ENCODE data around the gene SLC30A2. TPM values are rescaled to one million over a fixed set of nuclear protein-coding genes. Genes with fewer than 3 reads are reported as not detected.
A peak's percentile ranks its signal among the peaks of the same experiment; 100 is the strongest.

The SLC30A2 gene
- total and polyA plus RNA-seq, 9 of the 15 experiments (the other 6 are each of a cell fraction or from before 2014, with no cell fraction given): 0.01 to 0.18 (median 0.06) TPM; not detected in 3

GRCh38 chr1:26077524-26077923, 31.6 kb upstream of the SLC30A2 start (continued):
- TF ChIP-seq, protein P1, sequence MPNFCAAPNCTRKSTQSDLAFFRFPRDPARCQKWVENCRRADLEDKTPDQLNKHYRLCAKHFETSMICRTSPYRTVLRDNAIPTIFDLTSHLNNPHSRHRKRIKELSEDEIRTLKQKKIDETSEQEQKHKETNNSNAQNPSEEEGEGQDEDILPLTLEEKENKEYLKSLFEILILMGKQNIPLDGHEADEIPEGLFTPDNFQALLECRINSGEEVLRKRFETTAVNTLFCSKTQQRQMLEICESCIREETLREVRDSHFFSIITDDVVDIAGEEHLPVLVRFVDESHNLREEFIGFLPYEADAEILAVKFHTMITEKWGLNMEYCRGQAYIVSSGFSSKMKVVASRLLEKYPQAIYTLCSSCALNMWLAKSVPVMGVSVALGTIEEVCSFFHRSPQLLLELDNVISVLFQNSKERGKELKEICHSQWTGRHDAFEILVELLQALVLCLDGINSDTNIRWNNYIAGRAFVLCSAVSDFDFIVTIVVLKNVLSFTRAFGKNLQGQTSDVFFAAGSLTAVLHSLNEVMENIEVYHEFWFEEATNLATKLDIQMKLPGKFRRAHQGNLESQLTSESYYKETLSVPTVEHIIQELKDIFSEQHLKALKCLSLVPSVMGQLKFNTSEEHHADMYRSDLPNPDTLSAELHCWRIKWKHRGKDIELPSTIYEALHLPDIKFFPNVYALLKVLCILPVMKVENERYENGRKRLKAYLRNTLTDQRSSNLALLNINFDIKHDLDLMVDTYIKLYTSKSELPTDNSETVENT (CRISPR knock-in tag; IDR thresholded peaks at IDR 0.05): no peak
- TF ChIP-seq, protein P2, sequence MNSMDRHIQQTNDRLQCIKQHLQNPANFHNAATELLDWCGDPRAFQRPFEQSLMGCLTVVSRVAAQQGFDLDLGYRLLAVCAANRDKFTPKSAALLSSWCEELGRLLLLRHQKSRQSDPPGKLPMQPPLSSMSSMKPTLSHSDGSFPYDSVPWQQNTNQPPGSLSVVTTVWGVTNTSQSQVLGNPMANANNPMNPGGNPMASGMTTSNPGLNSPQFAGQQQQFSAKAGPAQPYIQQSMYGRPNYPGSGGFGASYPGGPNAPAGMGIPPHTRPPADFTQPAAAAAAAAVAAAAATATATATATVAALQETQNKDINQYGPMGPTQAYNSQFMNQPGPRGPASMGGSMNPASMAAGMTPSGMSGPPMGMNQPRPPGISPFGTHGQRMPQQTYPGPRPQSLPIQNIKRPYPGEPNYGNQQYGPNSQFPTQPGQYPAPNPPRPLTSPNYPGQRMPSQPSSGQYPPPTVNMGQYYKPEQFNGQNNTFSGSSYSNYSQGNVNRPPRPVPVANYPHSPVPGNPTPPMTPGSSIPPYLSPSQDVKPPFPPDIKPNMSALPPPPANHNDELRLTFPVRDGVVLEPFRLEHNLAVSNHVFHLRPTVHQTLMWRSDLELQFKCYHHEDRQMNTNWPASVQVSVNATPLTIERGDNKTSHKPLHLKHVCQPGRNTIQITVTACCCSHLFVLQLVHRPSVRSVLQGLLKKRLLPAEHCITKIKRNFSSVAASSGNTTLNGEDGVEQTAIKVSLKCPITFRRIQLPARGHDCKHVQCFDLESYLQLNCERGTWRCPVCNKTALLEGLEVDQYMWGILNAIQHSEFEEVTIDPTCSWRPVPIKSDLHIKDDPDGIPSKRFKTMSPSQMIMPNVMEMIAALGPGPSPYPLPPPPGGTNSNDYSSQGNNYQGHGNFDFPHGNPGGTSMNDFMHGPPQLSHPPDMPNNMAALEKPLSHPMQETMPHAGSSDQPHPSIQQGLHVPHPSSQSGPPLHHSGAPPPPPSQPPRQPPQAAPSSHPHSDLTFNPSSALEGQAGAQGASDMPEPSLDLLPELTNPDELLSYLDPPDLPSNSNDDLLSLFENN (IDR thresholded peaks at IDR 0.05; ENCODE audit: low read depth in 2 of 2, low read length in 2 of 2): no peak
- no peak for TF ChIP-seq ZNF165 (CRISPR knock-in tag; IDR thresholded peaks at IDR 0.05; ENCODE audit: borderline replicate concordance)
- peak in 1 of 2 experiments; percentile 89; a peak in 2 of 3 replicates for TF ChIP-seq CBX3 (IDR thresholded peaks at IDR 0.05; ENCODE audit: borderline replicate concordance in 1 of 2, low read length in 2 of 2)
- no peak for TF ChIP-seq SAFB (IDR thresholded peaks at IDR 0.05; ENCODE audit: borderline replicate concordance, low read depth, low read length)
- 0 out of 2 replicates have a peak, but pooled peaks have one; percentile 32 for TF ChIP-seq CHAMP1 (IDR thresholded peaks at IDR 0.05)
- TF ChIP-seq TFAM (CRISPR knock-in tag; conservative IDR thresholded peaks at IDR 0.05): no peak
- TF ChIP-seq, protein P3, sequence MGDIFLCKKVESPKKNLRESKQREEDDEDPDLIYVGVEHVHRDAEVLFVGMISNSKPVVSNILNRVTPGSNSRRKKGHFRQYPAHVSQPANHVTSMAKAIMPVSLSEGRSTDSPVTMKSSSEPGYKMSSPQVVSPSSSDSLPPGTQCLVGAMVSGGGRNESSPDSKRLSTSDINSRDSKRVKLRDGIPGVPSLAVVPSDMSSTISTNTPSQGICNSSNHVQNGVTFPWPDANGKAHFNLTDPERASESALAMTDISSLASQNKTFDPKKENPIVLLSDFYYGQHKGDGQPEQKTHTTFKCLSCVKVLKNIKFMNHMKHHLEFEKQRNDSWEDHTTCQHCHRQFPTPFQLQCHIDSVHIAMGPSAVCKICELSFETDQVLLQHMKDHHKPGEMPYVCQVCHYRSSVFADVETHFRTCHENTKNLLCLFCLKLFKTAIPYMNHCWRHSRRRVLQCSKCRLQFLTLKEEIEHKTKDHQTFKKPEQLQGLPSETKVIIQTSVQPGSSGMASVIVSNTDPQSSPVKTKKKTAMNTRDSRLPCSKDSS (IDR thresholded peaks at IDR 0.05; ENCODE audit: low read depth, partially characterized antibody): no peak
- TF ChIP-seq GTF2E2 (tag; IDR thresholded peaks at IDR 0.05): no peak
- TF ChIP-seq HDAC2 (IDR thresholded peaks at IDR 0.05): peak; percentile 99
- TF ChIP-seq, protein P4, sequence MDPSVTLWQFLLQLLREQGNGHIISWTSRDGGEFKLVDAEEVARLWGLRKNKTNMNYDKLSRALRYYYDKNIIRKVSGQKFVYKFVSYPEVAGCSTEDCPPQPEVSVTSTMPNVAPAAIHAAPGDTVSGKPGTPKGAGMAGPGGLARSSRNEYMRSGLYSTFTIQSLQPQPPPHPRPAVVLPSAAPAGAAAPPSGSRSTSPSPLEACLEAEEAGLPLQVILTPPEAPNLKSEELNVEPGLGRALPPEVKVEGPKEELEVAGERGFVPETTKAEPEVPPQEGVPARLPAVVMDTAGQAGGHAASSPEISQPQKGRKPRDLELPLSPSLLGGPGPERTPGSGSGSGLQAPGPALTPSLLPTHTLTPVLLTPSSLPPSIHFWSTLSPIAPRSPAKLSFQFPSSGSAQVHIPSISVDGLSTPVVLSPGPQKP (CRISPR knock-in tag; IDR thresholded peaks at IDR 0.05): no peak
- no peak for TF ChIP-seq NELFE (IDR thresholded peaks at IDR 0.05; ENCODE audit: insufficient read depth, insufficient read length)
- TF ChIP-seq HOXB6 (CRISPR knock-in tag; IDR thresholded peaks at IDR 0.05; ENCODE audit: borderline replicate concordance): no peak
- TF ChIP-seq CHD4 (IDR thresholded peaks at IDR 0.05; ENCODE audit: insufficient read depth, insufficient replicate concordance, low read depth, low read length, poor library complexity, severe bottlenecking): peak; percentile 97
- no peak for TF ChIP-seq DDX20 (tag; IDR thresholded peaks at IDR 0.05; ENCODE audit: low read depth)
